ENCODE measurements around the gene GRIK5.
A peak's percentile ranks its signal among the peaks of the same experiment; 100 is the strongest.

The GRIK5 gene

GRCh38 chr19:42076380-42076944 lies 6.5 kb upstream of the GRIK5 start:
- peak; percentile 41 for DNase-seq (ENCODE audit: low read depth)

DNA sequence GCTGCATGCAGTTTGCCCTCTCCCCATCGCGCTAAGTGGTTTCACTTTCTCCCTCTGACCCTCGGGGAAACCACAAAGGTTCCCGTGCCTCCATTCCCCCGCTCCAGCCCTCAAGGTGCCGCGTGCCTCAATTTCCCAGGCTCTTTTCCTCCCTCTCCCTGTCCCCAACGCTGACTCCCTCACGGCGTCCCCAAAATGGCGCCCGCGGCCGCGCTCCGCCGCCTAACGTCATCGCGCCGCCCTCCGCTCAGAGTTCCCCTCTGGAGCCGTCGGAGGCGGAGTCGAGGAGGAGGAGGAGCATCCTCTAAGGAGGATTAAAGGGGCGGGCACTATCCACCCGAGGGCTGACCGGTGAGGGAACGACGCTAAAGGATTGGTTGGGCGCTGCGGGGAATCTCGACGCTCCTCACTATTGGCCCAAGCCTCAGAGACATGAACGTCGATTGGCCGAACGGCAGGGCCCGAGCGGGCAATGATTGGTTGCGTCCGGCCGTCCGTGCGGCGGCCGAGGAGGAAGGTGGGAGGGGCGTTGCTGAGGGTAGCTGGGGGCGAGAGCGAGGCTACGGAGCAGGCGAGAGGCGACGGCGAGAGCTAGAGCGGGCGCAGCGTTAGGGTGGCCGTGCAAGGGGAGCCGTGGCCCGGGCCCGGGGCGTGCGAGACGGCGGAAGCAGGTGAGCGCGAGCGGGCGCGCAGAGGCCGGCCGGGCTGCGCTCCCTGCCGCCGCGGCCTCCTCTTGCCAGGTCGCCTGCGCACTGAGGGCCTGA lies 5.8 kb upstream of the GRIK5 start, which contains the start of gene ZNF574:
Gene ZNF574 (plus strand): TSS at position 551 of the 764 bp plus-strand sequence. CDS start 2,441 bp downstream, outside the sequence.
- DNase-seq (ENCODE audit: low read depth), result peak; percentile 96

GRCh38 chr19:42075364-42075615 lies 5.3 kb upstream of the GRIK5 start:
- DNase-seq (ENCODE audit: low read depth), result no peak

DNA sequence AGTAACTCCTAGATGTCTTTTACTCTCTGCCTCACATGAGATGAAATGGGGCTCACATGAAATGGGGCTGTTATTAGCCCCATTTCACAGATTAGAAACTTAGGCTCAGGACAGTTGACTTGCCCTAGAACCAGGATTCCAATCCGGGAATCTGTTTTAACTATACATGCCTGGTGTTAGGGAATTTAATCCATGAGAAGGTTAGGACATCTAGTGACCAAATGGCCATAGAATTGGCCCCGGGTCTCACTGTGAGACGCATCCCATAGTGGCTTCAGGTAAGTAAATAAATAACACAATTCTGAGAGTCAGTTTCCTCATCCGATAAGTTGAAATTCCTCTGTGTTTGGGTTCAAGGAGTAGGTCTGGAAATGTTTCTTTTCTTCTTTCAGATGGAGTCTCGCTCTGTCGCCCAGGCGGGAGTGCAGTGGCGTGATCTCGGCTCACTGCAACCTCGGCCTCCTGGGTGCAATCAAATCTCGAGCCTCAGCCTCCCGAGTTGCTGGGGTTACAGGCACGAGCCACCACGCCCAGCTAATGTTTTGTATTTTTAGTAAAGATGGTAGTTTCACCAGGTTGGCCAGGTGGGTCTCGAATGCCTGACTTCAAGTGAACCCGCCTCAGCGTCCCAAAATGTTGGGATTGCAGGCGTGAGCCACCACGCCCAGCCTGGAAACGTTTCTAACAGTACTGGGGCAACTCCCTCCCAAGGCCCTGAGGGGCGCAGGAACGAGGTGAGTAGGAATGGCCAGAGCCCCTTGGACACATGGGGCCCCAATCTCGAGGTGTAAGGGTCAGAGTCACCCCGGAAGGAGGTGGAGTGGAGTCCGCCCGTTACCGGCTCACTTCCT lies 4.7 kb upstream of the GRIK5 start:
- no peak for DNase-seq (ENCODE audit: low read depth)

DNA sequence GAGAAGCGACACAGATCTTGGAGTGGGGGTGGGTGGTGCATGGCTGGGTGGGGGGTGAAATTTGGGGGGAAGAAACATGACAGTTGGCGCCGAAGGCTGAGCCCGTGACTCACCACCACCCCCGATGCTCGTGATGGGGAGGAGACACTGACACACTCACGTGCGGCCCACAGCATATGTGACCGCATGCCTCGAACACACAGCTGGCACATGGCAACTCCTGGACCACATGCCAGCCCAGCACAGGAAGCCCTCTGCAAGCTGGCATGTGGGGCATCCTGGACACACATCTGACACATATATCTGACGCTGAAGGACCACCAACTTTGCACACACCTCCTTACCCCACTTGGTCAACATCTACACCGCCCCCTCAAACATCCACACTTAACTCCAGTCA lies 1.2 kb upstream of the GRIK5 start:
- no peak for DNase-seq (ENCODE audit: low read depth)

DNA sequence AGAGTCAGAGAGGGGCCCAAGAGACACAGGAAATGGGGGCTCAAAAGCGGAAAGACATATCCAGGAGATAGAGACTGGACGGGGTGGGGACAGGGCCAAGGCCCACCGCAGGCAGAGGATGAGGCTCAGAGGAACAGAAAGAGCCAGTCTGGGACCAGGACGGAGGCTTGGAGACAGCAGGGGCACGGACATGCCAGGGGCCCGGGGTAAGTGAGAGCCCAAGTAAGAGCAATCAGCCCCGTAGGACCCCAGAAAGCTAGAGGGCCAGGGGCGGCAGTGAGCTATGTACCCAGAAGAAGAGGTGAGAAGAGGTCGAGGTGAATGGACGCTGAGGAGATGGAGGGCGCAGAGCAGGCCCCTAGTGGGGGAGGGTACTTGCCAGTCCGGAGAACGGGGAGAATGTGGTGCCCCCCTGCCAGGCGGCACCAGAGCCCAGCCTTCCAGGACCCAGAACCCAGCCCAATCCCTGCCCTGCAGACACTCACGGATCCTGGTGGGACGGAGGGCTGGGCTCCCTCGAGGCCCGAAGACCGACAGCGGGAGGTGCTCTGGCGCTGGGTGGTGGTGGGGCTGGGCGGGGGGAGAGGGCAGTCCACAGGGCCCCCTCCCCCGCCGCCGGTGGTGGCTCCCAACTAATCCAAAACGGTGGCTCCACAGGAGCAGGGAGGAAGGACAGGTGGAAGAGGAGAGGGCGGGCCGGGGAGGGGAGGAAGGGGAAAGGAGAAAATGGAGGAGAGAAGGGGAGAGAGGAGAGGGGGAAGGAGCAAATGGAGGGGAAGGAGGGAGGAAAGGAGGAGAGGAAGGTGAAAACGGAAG lies 1.0 kb downstream of the GRIK5 start:
- DNase-seq (ENCODE audit: low read depth), result no peak

DNA sequence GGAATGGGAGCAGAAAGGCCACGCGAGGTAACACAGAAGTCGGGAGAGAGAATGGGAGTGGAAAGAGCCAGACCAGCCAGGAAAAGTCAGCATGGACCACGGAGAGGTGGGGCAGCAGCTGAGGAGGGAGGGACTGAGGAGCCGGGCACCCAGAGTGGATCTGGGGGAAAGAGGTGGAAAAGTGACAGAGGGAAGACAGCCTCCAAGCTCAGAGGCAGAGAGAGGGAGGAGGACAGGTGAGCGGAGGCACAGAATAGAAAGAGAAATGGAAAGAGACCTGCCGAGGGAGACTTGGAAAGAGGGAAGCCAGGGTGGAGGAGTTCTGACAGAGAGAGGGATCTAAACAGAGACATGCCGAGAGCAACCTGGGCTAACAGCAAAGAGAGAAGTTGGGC lies 1.6 kb downstream of the GRIK5 start:
- DNase-seq (ENCODE audit: low read depth), result no peak

DNA sequence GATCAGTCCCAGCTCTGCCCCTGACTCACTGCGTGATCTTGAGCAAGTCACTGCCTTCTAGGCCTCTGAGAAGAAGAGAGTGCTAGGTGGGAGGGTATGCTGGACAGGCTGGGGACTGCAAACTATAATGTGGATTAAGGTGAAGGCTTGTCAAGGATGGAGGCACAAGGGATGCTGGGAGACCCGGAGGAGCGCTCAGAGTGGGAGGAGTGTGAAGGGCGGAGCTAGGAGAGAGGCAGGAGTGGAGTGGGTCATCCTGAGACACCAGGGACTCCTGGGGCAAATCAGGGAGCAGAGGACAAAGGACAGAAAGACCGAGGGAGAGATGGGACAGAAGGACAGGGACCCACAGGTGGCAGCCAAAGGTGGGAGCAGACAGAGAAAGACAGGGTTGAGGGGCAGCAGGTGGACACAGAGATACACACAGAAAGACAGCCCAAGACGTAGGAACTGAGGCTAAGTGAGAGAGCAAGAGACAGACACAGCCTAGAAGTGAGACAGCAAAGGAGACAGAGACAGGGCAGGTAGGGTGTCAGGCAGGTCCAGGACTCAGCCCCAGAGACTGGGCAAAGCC lies 2.6 kb downstream of the GRIK5 start:
- DNase-seq (ENCODE audit: low read depth), result no peak

DNA sequence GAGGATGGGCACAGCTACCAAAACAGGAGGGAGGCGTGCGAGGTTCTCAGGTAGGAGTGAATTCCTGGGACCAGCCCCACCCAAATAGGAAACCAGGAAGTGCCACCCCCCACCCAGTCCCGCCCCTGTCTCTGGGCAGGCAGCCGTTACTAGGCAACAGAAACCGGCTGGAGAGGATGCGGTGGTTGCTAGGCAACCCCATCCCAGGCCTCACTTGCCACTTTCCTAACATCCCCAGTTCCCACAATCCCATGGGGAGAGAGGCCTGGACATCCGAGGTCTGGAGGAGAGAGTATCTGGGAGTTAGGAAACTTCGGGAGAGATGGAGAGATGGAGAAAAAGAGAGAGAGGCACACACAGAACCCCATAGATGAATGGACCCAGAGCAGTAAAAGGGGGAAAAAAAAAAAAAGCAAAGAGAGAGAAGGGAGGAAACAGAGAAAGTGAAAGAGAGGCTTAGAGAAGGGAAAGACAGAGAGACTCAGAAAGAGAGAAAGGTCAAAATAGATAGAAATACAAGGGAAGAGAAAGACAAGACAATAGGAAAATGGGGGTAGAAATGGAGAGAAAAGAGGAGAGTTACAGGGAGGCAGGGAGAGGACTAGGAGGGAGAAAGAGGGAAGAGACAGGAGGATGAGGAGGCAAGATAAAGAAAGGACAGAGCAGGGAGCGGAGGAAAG lies 3.8 kb downstream of the GRIK5 start:
- no peak for DNase-seq (ENCODE audit: low read depth)

DNA sequence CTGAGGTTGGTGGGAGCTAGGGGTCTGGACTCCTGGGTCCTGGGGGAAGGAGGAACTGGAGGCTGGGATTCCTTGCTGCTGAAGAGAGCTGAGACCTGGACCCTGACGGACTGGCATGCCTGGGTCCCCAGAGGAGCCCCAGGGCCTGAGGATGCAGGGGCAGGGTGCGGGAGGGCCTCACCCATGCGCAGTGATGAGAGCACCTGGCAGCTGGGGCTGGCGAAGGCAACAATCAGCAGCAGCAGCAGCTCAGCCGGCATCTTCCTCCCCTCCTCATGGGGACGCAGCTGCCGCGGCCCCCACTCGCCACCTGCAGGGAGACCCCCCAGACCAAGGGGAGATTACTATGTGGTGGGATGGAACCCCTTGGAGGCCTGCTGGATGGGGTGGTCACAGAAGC lies 4.5 kb downstream of the GRIK5 start:
- no peak for DNase-seq (ENCODE audit: low read depth)

- no peak for DNase-seq (ENCODE audit: low read depth)
Observed at GRCh38 chr19:42065051-42065450, 5.0 kb downstream of the GRIK5 start.

DNA sequence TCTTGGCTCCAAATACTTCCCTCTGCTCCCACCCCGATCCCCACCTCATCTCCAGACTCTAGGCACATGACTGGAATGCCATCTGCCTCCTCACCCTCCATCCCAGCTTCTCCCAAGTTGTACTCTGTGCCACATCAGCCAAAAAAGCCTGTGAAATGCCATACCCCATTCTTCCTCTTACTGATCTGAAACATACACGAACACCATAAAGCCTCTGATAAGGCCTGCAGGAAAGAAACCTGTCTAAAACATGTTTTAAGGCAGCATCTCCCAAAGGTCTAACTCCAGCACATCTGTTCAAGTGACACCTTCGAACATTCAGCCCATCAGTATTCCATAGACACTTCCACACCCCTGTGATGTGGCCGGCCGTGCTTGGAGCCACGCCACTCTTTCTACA lies 5.6 kb downstream of the GRIK5 start:
- no peak for DNase-seq (ENCODE audit: low read depth)

GRCh38 chr19:42062381-42062780 lies 7.6 kb downstream of the GRIK5 start:
- no peak for DNase-seq (ENCODE audit: low read depth)

DNA sequence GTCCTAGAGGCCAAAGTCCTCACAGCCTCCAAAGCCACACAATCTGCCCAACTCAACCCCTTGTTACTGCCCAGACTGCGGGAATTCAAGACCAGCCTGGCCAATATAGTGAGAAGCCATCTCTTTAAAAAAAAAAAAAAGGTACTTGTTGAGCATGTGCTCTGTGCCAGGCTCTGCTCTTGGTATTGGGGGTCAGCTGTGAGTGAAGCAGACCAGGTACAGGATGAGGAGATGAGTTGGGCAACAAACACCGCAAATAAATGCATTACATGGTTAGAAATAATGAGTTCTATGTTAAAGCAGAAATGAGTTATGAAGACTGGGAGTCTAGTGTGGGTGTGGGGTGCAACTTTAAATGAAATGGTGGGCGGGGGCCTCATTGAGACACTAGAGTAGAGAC lies 9.9 kb downstream of the GRIK5 start:
- DNase-seq (ENCODE audit: low read depth), result no peak

GRCh38 chr19:42059196-42059595 lies 10.8 kb downstream of the GRIK5 start:
- DNase-seq (ENCODE audit: low read depth), result no peak

DNA sequence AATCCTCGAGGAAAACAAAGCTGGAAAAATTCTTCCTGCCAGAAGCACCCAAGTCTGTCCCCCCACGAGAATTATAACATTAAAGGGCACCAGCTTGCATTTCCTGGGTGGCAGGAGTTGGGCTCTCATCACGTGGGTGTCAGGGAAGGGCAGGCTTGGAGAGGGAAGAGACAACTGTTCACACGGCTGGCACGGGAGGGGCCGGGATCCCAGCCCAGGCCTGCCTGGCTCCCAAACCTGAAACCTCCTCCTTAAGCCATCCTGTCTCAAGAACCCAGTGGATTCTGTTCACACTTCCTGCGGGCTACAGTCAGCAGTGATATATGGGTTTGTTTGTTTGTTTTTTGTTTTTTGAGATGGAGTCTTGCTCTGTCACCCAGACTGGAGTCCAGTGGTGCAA lies 12.2 kb downstream of the GRIK5 start:
- DNase-seq (ENCODE audit: low read depth), result no peak

DNA sequence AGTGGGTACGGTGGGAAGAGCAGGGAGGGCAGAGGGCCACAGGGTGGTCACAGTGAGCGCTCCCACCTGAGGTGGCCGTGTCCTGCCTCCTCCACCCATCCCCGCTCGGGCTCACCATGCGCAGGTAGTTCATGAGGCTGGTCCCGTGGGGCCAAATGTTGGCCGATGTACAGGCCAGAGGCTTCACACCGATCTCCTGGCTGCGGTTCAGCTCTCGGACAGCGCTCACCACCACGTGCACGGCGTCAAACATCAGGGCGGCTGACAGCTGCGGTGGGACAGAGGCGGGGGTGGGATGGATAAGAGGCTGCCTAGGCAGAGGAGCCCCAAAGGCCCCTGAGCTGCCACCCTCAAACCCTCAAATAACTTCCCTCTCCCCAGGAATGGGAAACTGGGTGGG lies 15.8 kb downstream of the GRIK5 start:
- DNase-seq (ENCODE audit: low read depth), result no peak

DNA sequence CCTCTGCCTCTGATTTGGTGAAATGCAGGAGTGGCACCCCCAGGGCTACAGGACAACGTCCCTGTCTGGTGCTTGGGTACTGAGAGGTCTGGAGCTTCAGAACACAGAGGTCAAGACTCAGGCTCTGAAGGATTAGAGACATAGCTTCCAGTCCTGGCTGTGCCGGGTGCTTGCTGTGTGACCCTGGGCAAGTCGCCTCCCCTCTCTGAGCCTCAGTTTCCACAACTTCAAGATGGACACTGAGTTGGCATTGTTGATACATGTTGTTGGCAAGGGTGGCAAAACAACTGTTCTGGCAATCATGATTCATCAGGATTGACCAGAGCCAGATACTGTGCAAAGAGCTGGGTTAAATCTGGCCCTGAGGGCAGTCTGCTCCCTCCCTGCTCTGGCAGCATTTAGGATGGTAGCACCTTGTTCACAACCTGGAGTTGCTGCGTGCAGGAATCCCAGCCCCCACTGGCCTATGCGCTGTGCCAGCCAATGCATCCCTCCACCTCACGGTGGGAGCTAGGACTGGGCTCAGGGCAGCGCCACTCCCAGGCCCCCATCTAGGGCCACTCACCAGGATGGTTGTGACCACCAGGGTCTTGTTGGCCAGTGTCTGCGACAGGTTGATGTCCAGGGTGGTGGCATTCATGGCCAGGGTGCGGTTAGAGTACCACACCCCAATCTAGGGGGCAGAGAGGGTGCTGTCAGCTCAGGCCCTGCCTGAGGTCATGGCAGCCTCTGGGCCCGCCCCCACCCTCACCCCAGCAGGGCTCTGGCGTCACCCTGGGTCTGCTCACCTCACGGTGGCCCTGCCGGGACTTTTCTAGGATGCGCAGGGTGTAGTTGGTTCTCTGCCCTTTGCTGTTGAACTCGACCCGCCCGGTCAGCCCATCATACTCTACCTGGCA lies 16.7 kb downstream of the GRIK5 start:
- DNase-seq (ENCODE audit: low read depth), result no peak

- DNase-seq (ENCODE audit: low read depth), result no peak
Observed at GRCh38 chr19:42052241-42052863, 17.7 kb downstream of the GRIK5 start.

Data from T-helper 22 cell (primary cell).